Measurements from ENCODE around the gene RASSF7.

GRCh38 chr11:536841-537621 is 23.7 kb upstream of the RASSF7 start, which contains the start of gene LRRC56:
- TF ChIP-seq CTCF (IDR thresholded peaks at IDR 0.05) = no peak
- no peak for TF ChIP-seq POLR2A (IDR thresholded peaks at IDR 0.05)

All from lower leg skin (tissue), 3 donors.